Right ventricle myocardium inferior (tissue), 1 donor: ENCODE measurements around the gene SH3TC1. TPM values are rescaled to one million over a fixed set of nuclear protein-coding genes. Genes with fewer than 3 reads are reported as not detected.
A peak's percentile ranks its signal among the peaks of the same experiment; 100 is the strongest.

Source experiments
- ATAC-seq: fragments of 200-7000 bp; cut with Tn5 transposase; one replicate; pipeline ENCODE4 v1.9.1; 2020; ENCODE audit warnings: mild to moderate bottlenecking, moderate library complexity
- DNase-seq: peaks from one replicate; pipeline ENCODE4 v3.0.0; 2021; ENCODE audit errors: missing footprints
- intact Hi-C: fragments of 100-400 bp; cut with DNase I; formaldehyde crosslinking; loops from one replicate; pipeline ENCODE4 v1.11.0; 2022
- total RNA-seq: library from RNA; stranded (reverse); fragmentation: NEBNext Ultra II Directional; extraction: Animal tissue kit (Norgen Biotek cat#: 25700); gene quantifications from one replicate; pipeline ENCODE4 v1.2.1, GENCODE V29; 2021
- donor health status: DM: no; HTN: yes; CAD: no; lungs with severe emphysema.

Gene SH3TC1
- total RNA-seq, 1 donor from 2014 or later, result 11.2 TPM

- DNase-seq, result peak; percentile 32
- intact Hi-C loops, result no loop called here
- no peak for ATAC-seq
Measured at GRCh38 chr4:8162625-8163024, 36.5 kb upstream of the SH3TC1 start.

GRCh38 chr4:8163026-8163425 lies 36.1 kb upstream of the SH3TC1 start:
- intact Hi-C loops, result no loop called here
- ATAC-seq, result no peak
- DNase-seq, result no peak

- ATAC-seq (no peak), DNase-seq (peak; percentile 44)
- intact Hi-C loops, result no loop called here
Measured at GRCh38 chr4:8163436-8164193, 35.5 kb upstream of the SH3TC1 start.

GRCh38 chr4:8164194-8164565 lies 34.9 kb upstream of the SH3TC1 start:
- DNase-seq, result no peak
- ATAC-seq, result no peak
- intact Hi-C loops, result no loop called here

- DNase-seq, result peak; percentile 27
- no peak for ATAC-seq
- intact Hi-C loops, result no loop called here
Measured at GRCh38 chr4:8164687-8165086, 34.4 kb upstream of the SH3TC1 start.

GRCh38 chr4:8165374-8165896 lies 33.7 kb upstream of the SH3TC1 start:
- DNase-seq (peak; percentile 51), ATAC-seq (peak; percentile 20)
- intact Hi-C loops, result no loop called here

- no peak for ATAC-seq
- intact Hi-C loops, result no loop called here
- peak; percentile 50 for DNase-seq
Measured at GRCh38 chr4:8167291-8167690, 31.8 kb upstream of the SH3TC1 start.

- peak; percentile 73 for DNase-seq
- ATAC-seq, result peak; percentile 69
- intact Hi-C loops, result no loop called here
Measured at GRCh38 chr4:8167815-8168214, 31.3 kb upstream of the SH3TC1 start.

GRCh38 chr4:8168232-8168631 lies 30.9 kb upstream of the SH3TC1 start:
- DNase-seq (no peak), ATAC-seq (no peak)
- intact Hi-C loops, result no loop called here

GRCh38 chr4:8168832-8169598 lies 30.1 kb upstream of the SH3TC1 start:
- ATAC-seq (no peak), DNase-seq (no peak)
- intact Hi-C loops, result no loop called here

GRCh38 chr4:8169763-8170162 lies 29.3 kb upstream of the SH3TC1 start:
- DNase-seq (no peak), ATAC-seq (no peak)
- intact Hi-C loops, result no loop called here

- DNase-seq (no peak), ATAC-seq (no peak)
- intact Hi-C loops, result no loop called here
Measured at GRCh38 chr4:8170341-8170740, 28.7 kb upstream of the SH3TC1 start.

GRCh38 chr4:8171266-8171665 lies 27.8 kb upstream of the SH3TC1 start:
- ATAC-seq (no peak), DNase-seq (peak; percentile 46)
- intact Hi-C loops, result no loop called here

- ATAC-seq (no peak), DNase-seq (peak; percentile 55)
- intact Hi-C loops, result no loop called here
Measured at GRCh38 chr4:8171984-8172924, 26.8 kb upstream of the SH3TC1 start.

- DNase-seq (peak; percentile 53), ATAC-seq (no peak)
- intact Hi-C loops, result no loop called here
Measured at GRCh38 chr4:8173492-8174242, 25.4 kb upstream of the SH3TC1 start.

GRCh38 chr4:8174970-8175369 lies 24.1 kb upstream of the SH3TC1 start:
- no peak for DNase-seq
- no peak for ATAC-seq

GRCh38 chr4:8175686-8176085 lies 23.4 kb upstream of the SH3TC1 start:
- DNase-seq (no peak), ATAC-seq (no peak)
- intact Hi-C loops, result no loop called here

More at GRCh38 chr4:8174970-8175369, 24.1 kb upstream of the SH3TC1 start:
- intact Hi-C loops, result no loop called here
